Activated T-cell treated with anti-CD3 and anti-CD28 coated beads for 24 hours (primary cell): ENCODE results near the gene NDC80.
"Not testable (repeated sequence)": the region's sequence is repeated elsewhere in the genome, so short reads cannot be mapped to it uniquely, and the experiment has no call there.

Experiments
- DNase-seq: peaks from one replicate; pipeline ENCODE4 v3.0.0-alpha.2; 2020; ENCODE audit warnings: low read depth

The NDC80 gene

GRCh38 chr18:2571200-2572170, at the start of gene NDC80, which contains the start of gene METTL4:
NDC80 (plus strand) TSS chr18:2571557; CDS start chr18:2572986, 1,429 bp downstream.
METTL4 (minus strand) TSS chr18:2571505; CDS start chr18:2567216, 4,289 bp downstream.
- DNase-seq: peak; percentile 73

GRCh38 chr18:2522112-2522511, 49.2 kb upstream of the NDC80 start:
- no peak for DNase-seq

- not testable (repeated sequence) for DNase-seq
Measured at GRCh38 chr18:2524794-2525198, 46.6 kb upstream of the NDC80 start.

GRCh38 chr18:2526329-2526728, 45.0 kb upstream of the NDC80 start:
- no peak for DNase-seq

GRCh38 chr18:2529154-2529553, 42.2 kb upstream of the NDC80 start:
- DNase-seq: no peak

- no peak for DNase-seq
Measured at GRCh38 chr18:2531751-2532150, 39.6 kb upstream of the NDC80 start.

- DNase-seq: no peak
Measured at GRCh38 chr18:2532797-2533196, 38.6 kb upstream of the NDC80 start.

- DNase-seq: no peak
Measured at GRCh38 chr18:2534906-2535305, 36.5 kb upstream of the NDC80 start.

GRCh38 chr18:2535419-2535910, 35.9 kb upstream of the NDC80 start:
- no peak for DNase-seq

GRCh38 chr18:2536063-2536462, 35.3 kb upstream of the NDC80 start:
- no peak for DNase-seq

GRCh38 chr18:2536493-2536892, 34.9 kb upstream of the NDC80 start:
- DNase-seq: no peak

- DNase-seq: no peak
Measured at GRCh38 chr18:2537296-2537695, 34.1 kb upstream of the NDC80 start.

- DNase-seq: no peak
Measured at GRCh38 chr18:2538236-2538635, 33.1 kb upstream of the NDC80 start.

GRCh38 chr18:2538844-2539243, 32.5 kb upstream of the NDC80 start:
- DNase-seq: no peak

GRCh38 chr18:2540575-2540974, 30.8 kb upstream of the NDC80 start:
- no peak for DNase-seq

GRCh38 chr18:2541925-2542563, 29.3 kb upstream of the NDC80 start:
- not testable (repeated sequence) for DNase-seq

- no peak for DNase-seq
Measured at GRCh38 chr18:2545155-2545554, 26.2 kb upstream of the NDC80 start.

- no peak for DNase-seq
Measured at GRCh38 chr18:2547477-2548087, 23.8 kb upstream of the NDC80 start.

GRCh38 chr18:2549462-2549861, 21.9 kb upstream of the NDC80 start:
- no peak for DNase-seq

GRCh38 chr18:2551425-2551824, 19.9 kb upstream of the NDC80 start:
- DNase-seq: no peak

GRCh38 chr18:2554696-2555095, 16.7 kb upstream of the NDC80 start:
- no peak for DNase-seq

- DNase-seq: no peak
Measured at GRCh38 chr18:2555895-2556294, 15.5 kb upstream of the NDC80 start.

GRCh38 chr18:2557536-2557935, 13.8 kb upstream of the NDC80 start:
- DNase-seq: no peak
